Neural crest cell (in vitro differentiated cells): ENCODE results near the gene ACTL7A. TPM values are rescaled to one million over a fixed set of nuclear protein-coding genes. Genes with fewer than 3 reads are reported as not detected.

ENCODE experiments used
- DNase-seq: peaks from one replicate; pipeline ENCODE4 v3.0.0; 2021; ENCODE audit warnings: low read depth, mixed read lengths, low spot score
- H3K27ac Mint-ChIP-seq: one replicate; pipeline ENCODE4 v1.8.0; 2021; ENCODE audit warnings: mild to moderate bottlenecking, mixed read lengths; ENCODE audit not compliant: unreplicated experiment
- H3K27me3 Mint-ChIP-seq: 2 replicates; pipeline ENCODE4 v1.8.0; 2021; ENCODE audit warnings: low read depth, mild to moderate bottlenecking, mixed read lengths
- H3K36me3 Mint-ChIP-seq: 2 replicates; pipeline ENCODE4 v1.8.0; 2021; ENCODE audit warnings: low read depth, mild to moderate bottlenecking, mixed read lengths
- H3K4me1 Mint-ChIP-seq: 2 replicates; pipeline ENCODE4 v1.8.0; 2021; ENCODE audit warnings: mixed read lengths
- H3K4me3 Mint-ChIP-seq: one replicate; pipeline ENCODE4 v1.8.0; 2021; ENCODE audit warnings: mild to moderate bottlenecking, mixed read lengths
- H3K9me3 Mint-ChIP-seq: 2 replicates; pipeline ENCODE4 v1.8.0; 2021; ENCODE audit warnings: mixed read lengths
- total RNA-seq: library from RNA; stranded (reverse); gene quantifications from 2 replicates; pipeline ENCODE4 v1.2.1, GENCODE V29; 2021
- TF ChIP-seq, protein P1 (sequence below): fragments of 200-600 bp; sonication (generic); conservative IDR thresholded peaks from 2 replicates; pipeline ENCODE4 v1.5.0; 2021; ENCODE audit warnings: antibody characterized with exemption, mild to moderate bottlenecking

ACTL7A gene
- total RNA-seq, 1 donor from 2014 or later = not detected

DNA sequence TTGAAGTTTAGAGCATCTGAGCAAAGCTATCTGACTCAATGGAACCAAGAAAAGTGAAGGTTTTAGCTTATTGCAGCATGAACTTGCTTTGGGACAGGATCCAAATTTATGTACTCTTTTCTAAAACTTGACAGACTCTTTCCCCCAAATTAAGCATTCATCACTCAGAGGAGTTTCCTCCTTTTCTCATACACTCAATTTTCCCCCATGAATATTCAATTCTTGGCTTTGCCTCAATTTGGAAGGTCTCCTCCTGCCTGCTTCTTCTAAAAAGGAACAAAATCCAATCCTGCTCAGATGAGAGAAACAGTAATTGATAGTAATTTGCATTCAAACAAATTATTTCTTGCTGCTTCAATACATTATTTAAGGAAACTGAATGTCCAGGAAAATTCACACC lies 5.0 kb downstream of the ACTL7A start:
- Mint-ChIP-seq H3K36me3 (peaks cover 26% of the 10 kb centered on the region), H3K4me1 (no peaks in the 10 kb centered on the region), H3K27me3 (no peaks in the 10 kb centered on the region), H3K4me3 (no peak overlapping the region), H3K9me3 (no peaks in the 10 kb centered on the region), H3K27ac (no peak overlapping the region)
- TF ChIP-seq, protein P1, sequence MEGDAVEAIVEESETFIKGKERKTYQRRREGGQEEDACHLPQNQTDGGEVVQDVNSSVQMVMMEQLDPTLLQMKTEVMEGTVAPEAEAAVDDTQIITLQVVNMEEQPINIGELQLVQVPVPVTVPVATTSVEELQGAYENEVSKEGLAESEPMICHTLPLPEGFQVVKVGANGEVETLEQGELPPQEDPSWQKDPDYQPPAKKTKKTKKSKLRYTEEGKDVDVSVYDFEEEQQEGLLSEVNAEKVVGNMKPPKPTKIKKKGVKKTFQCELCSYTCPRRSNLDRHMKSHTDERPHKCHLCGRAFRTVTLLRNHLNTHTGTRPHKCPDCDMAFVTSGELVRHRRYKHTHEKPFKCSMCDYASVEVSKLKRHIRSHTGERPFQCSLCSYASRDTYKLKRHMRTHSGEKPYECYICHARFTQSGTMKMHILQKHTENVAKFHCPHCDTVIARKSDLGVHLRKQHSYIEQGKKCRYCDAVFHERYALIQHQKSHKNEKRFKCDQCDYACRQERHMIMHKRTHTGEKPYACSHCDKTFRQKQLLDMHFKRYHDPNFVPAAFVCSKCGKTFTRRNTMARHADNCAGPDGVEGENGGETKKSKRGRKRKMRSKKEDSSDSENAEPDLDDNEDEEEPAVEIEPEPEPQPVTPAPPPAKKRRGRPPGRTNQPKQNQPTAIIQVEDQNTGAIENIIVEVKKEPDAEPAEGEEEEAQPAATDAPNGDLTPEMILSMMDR = no peak
- DNase-seq = no peak

DNA sequence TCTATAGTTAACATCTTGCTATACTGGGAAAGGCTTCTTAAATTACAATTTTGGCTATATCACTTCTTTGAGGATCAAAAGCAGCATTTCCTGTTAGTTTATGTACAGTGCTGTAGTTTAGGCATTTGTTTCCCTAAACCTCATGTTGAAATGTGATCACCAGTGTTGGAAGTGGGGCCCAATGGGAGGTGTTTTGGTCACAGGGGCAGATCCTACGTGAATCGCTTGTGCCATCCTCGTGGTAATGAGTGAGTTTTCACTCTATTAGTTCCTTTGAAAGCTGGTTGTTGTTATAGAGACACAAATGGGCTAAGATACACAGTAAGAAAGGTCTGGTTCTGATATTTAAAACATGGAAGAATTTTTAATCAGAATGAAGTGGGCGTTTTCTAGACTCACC lies 5.8 kb downstream of the ACTL7A start:
- H3K27me3 Mint-ChIP-seq = no peaks in the 10 kb centered on the region
- TF ChIP-seq, protein P1 = no peak
- H3K4me1 Mint-ChIP-seq = no peaks in the 10 kb centered on the region

DNA sequence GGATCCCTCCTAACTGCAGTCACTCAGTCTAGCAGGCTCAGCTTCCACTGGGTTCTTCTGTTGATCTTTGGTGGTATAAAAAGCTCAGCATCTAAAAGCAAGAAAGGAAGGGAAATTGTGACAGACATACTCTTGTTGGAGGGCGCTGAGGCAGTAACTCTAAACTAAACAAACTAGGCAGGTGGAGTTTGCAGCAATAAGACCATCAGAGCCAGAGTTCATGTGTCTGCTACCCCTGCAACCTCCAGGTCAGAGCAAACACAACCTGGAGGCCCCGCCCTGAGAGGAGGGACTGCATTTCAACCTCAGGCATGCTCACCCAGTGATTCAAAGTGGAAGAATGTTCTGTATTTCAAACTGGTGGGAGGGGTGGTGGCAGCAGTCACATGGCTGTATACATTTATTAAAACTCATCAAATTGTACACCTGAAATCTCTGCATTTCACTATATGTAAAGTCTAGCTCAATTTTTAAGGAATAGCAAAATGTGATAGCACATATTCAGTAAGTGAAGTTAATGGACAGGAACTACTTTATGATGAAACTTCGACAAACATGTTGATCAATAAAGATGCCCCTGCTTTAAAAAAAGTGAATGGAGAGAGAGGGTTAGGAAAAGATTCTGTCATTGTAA lies 7.1 kb downstream of the ACTL7A start:
- H3K36me3 Mint-ChIP-seq = peaks cover 32% of the 10 kb centered on the region
- no peak overlapping the region for H3K27ac Mint-ChIP-seq
- no peak overlapping the region for H3K4me3 Mint-ChIP-seq
- TF ChIP-seq, protein P1 = no peak
- H3K4me1 Mint-ChIP-seq = no peaks in the 10 kb centered on the region
- no peaks in the 10 kb centered on the region for H3K9me3 Mint-ChIP-seq
- no peak for DNase-seq
- no peaks in the 10 kb centered on the region for H3K27me3 Mint-ChIP-seq

More for the DNA sequence above, 5.8 kb downstream of the ACTL7A start:
- Mint-ChIP-seq H3K4me3 (no peak overlapping the region), H3K27ac (no peak overlapping the region), H3K9me3 (no peaks in the 10 kb centered on the region), H3K36me3 (peaks cover 27% of the 10 kb centered on the region)
- DNase-seq = no peak

DNA sequence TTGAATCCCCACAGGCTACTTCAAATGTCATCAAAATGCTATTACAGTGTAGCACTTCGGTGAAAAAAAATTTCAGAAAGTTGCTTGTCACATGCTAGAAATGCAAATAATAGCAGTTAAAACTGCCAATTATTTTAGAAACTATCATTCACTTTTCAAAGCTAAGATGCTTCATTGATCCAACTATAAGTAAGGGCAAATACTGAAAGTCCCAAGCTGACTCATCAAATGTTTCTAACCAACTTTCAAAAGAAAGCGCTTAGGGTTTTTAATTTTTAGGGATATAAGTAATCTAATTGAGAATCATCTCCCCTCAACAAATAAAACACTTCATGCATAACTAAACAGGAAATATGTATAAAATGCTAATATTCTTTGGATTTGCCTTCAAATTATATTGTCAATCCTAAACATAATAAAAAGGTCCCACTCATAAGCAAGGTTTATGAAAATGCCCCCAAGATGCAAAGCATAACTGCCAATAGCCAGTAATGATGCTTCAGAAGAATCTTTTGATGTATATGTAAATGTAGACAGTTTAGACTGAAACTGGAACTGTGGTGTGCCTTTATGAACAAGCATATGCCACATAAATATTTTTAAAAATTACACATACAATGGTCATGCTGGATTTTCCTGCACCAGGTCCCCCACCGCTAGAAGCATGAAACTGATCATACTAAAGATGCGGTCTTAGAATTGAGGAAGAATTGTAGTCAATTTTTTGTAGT lies 12.2 kb downstream of the ACTL7A start:
- DNase-seq = no peak
- H3K27ac Mint-ChIP-seq = no peak overlapping the region
- no peaks in the 10 kb centered on the region for H3K4me1 Mint-ChIP-seq
- no peaks in the 10 kb centered on the region for H3K27me3 Mint-ChIP-seq
- no peaks in the 10 kb centered on the region for H3K9me3 Mint-ChIP-seq
- peaks cover 40% of the 10 kb centered on the region for H3K36me3 Mint-ChIP-seq
- TF ChIP-seq, protein P1 = no peak
- no peak overlapping the region for H3K4me3 Mint-ChIP-seq

GRCh38 chr9:108876425-108876824 lies 14.4 kb downstream of the ACTL7A start:
- peaks cover 37% of the 10 kb centered on the region for H3K36me3 Mint-ChIP-seq
- H3K4me1 Mint-ChIP-seq = no peaks in the 10 kb centered on the region
- TF ChIP-seq, protein P1 = no peak
- no peak overlapping the region for H3K4me3 Mint-ChIP-seq
- no peaks in the 10 kb centered on the region for H3K9me3 Mint-ChIP-seq
- H3K27me3 Mint-ChIP-seq = no peaks in the 10 kb centered on the region
- no peak overlapping the region for H3K27ac Mint-ChIP-seq
- no peak for DNase-seq
